Fibroblast of skin of back (primary cell): Measurements from ENCODE around the gene RAD51B.
A peak's percentile ranks its signal among the peaks of the same experiment; 100 is the strongest.

Experiments used
- DNase-seq: peaks from one replicate; pipeline ENCODE4 v3.0.0-alpha.2; 2013

Gene RAD51B

GRCh38 chr14:68341411-68342212 lies 522.0 kb downstream of the RAD51B start:
- DNase-seq = no peak

DNA sequence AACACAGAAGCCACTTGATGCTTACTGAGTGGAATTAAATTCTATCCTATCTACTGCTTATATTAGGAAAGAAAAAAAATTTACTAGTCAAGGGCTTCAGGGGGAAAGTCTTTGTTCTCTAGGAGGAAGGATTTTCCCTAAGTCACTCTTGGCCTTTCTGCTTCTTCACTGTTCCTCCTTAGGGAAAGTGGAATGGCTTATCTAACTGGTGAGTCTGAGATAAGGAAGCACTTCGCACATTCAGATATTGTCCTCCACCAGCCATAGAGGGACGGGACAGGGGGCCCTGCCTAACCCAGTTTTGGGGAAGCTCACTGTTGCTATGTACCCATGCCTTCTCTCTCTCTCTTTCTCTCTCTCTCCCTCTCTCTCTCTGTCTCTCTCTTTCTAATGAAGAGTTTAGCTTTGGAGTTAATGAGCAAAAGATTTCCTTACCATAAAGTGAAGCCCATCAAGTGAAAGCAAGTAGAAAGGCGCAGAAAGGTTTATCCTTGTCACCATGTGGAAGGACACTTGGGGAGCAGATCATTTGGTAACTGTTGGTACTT lies 522.7 kb downstream of the RAD51B start:
- DNase-seq = no peak

- DNase-seq = no peak
These were observed 524.0 kb downstream of the RAD51B start for GRCh38 chr14:68343534-68344118.

GRCh38 chr14:68345738-68346137 lies 526.2 kb downstream of the RAD51B start:
- DNase-seq = no peak

- no peak for DNase-seq
These were observed 527.2 kb downstream of the RAD51B start for GRCh38 chr14:68346556-68347343.

GRCh38 chr14:68349900-68350629 lies 530.5 kb downstream of the RAD51B start:
- peak; percentile 85 for DNase-seq

GRCh38 chr14:68355415-68355814 lies 535.8 kb downstream of the RAD51B start:
- DNase-seq = no peak

GRCh38 chr14:68357777-68358176 lies 538.2 kb downstream of the RAD51B start:
- DNase-seq = no peak

DNA sequence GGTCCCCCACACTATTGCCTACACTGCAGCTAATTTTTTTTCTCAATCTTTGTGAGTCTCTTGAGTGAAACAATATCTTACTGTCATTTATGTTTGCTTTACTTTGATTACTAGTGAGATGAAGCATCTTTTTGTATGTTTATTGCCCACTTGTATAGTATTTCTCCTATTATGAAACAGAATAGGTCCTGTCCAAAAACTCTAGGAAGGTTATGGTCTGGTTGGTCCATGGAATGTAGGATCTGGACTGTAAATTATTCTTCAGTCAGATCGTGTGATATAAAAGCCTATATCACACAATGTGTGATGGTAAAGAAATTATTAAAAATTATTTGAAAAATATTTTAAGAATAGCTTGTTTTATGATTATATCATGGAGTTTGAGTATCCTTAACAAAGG lies 538.9 kb downstream of the RAD51B start:
- no peak for DNase-seq

DNA sequence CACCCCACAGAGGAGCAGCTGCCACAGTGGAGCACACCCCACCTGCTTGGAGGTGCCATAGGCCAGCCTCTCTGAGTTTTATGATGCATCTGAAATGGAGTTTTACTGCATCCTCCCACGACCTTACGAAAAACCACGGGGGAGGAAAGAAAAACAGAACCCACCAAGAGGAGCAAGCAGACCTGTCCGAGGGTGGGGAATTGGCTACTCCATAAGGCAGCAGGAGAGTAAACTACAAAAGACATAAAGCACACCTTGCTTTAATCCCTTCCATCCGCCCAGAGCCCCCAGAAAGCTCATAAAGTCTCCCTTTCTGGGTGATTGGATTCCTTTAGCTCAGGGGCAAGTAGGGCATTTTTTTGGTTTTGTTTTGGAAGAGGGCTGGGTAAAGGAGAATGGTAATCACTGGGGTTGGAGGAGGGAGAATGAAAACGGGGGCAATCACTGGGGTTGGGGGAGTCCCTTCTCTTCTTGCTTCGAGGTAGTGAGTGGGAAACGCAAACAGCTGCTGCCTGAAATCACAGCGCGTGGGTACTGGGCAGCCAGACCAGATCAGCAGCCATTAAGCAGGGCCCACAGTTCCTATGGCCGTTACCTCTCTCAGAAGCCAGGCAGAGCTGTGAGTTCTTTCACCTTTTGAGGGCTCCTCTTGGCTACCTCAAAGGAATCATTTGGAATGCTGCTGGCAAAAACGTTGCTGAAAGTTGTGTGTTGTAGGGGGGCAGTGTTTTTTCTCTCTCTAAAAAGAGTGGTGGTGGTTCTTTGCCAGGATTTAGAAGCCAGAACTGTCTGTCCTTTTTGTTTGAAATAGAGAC lies 539.6 kb downstream of the RAD51B start:
- no peak for DNase-seq

GRCh38 chr14:68359837-68360552 lies 540.4 kb downstream of the RAD51B start:
- peak; percentile 69 for DNase-seq

DNA sequence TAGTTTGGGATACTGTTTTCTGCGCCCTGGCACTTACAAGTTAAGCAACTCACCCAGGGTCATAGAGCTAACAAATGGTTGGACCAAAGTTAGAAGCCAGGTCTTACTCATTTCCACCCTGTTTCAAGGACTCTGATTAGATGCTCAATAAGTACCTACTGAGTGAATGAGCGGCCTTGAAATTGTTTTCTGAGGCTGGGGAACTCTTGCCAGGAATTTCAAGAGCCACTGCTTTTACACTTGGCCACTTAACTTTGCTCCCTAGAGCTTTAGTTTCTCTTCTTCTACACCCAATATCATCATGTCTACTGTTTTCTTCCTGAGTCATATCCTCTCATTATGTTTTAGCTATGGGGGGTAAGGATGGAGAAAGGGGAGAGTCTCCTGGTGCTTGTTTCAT lies 541.7 kb downstream of the RAD51B start:
- DNase-seq = peak; percentile 93

DNA sequence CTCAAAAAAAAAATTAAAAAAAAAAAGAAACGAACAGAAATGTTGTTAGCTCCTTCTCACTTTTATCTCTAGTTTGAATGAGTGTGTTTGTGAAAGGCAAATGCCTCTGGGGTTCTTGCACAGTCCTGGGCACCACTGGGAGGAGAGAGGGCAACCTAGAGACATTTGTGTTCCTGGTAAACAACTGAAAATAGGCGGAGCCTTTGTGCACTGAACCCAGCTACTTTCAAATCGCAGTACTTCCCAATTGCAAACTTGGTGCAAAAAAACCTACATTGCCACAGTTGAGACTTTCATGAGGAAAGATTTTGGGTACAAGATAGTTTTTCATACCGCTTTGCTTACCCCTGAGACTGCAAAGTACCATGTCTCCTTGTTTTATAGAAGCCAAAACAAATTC lies 543.3 kb downstream of the RAD51B start:
- no peak for DNase-seq

DNA sequence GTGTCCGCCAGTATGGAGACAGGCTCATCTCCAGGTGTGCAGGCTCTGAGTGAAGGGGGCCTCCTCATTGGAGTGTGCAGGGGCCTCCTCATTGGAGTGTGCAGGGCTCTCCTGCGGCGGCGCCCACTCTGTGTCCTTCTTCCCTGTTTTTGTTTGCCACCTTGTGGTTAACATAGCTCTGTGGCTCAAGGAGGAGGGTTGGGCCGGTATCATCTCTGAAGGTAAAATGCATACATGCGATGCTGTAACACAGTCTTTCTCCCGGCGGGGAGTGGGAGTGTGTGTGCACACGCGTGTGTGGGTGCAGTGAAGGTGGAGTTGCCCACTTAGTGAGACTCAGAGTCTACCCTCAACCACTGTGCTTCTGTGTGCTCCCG lies 543.9 kb downstream of the RAD51B start:
- no peak for DNase-seq

- DNase-seq = peak; percentile 87
These were observed 544.5 kb downstream of the RAD51B start for GRCh38 chr14:68363843-68364767.

DNA sequence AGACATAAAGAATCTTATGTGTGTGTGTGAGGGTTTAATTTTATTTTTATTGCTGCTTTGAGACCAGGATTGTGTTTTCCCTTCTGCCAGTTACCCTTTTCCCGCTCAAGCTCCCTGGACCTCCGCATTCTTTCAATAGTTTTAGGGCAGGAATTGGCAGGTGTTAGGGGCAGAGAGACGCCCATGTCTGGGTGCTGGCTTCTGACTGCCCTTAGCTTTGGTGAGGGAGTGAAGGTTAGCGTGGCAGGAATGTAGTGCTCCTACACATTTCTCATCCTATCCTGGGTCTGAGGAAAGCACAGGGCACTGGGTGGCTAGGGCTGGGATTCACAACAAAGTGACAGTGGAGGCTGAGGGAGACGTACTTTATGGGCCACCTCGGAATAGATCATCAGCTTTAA lies 545.2 kb downstream of the RAD51B start:
- peak; percentile 14 for DNase-seq

GRCh38 chr14:68365228-68365627 lies 545.6 kb downstream of the RAD51B start:
- peak; percentile 77 for DNase-seq

- no peak for DNase-seq
These were observed 547.1 kb downstream of the RAD51B start for GRCh38 chr14:68366656-68367055.

DNA sequence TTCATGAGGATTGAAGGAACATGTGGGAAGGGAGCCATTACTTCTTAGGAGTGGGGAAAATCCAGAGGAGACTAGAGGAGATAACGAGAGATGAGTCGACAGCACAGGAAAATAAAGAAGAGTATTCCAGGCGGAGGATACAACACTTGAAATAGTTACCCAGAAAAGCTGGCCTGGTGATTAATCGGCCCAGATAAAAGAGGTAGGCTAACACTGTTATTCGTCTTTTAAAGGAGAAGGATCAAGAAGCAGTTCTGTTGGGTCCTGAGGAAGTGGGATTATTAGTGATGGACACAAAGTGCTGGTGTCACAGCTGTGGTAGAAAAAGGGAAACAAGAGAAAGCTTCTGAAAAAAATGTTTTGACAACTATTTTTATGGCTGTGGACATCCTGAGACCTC lies 548.0 kb downstream of the RAD51B start:
- no peak for DNase-seq

- DNase-seq = no peak
These were observed 549.3 kb downstream of the RAD51B start for GRCh38 chr14:68368850-68369249.
